ENCODE measurements around the gene SNX20.

Gene SNX20

DNA sequence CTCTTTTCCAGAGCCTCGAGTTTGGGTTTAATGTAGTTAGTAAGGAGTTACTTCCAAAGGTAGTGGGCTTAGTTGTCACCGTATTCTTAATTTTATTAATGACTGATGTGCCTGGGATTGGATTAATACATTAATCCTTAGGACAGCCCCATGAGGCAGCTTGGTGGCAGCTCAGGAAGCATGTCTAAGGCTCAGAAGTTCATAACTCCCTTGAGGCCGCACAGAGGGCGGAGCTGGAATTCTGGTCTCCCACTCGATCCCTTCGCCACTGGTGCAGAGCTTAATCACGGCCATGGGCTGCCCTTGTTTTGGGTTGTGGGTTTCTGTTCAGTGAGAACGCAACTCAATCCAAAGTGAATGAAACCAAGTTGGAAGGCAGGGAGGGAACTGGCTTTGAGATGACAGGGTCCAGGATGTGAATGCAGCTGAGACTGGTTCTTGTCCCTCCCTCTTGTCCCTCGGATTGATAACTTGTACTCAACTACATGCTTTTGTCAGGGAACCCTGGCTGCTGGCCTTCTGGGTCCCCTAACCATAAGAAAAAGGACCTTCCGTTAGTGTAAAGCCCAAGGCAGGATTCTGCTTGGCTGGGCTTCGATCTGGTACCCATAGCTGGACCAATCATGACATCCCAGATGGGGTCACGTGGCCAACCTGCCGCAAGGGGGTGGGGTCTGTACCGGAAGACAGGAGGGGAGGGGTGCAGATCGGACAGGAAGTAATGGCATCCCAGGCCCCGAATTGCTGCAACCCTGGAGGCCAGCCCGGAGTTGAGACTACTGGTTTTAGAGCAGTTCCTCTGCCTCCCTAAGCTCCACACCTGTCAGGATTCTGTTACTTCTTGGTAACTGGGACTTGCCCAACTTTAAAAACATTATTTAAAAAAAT is 45.4 kb downstream of the SNX20 start:
- peak; percentile 27 to 28 for DNase-seq (ENCODE audit: low read depth in 2 of 2)

DNA sequence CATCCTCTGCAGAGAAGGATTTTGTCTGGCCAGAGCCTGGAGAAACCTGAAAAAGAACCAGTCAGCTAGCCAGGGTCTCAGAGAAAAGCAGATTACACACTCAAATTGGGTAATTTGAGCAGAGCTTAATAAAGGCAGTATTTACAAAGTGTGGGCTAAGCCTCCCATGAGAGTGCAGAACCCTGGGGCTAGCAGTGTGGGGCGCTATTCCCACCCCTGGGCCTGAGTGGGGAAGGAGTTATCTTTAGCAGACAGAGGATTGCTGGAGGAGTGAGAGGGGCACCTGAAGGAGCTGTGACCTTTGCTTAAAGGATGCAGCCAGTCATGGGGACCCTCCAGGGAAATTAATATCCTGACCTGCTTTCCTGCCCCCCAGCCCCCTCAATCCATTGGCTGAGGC is 46.2 kb downstream of the SNX20 start:
- DNase-seq (ENCODE audit: low read depth in 2 of 2): no peak

DNA sequence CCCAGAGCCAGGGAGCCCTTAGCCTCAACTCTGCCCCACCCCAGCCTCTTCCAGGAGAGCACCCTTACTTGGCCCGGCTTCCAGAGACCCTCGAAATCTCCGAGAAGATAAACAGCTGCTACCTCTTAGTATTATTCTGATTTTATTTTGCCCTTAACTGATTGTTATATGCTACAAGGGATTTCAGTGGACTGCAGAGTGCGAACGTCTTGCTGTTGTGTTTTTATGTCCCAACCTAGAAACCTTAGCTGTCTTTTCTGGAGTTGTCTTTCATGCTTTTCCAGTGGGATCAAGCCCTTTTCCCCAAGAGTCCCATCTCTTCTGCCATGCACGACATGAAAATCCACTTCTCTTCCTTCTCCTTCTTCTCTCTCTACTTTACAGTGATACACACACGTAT is 47.0 kb downstream of the SNX20 start:
- no peak for DNase-seq (ENCODE audit: low read depth in 2 of 2)

DNA sequence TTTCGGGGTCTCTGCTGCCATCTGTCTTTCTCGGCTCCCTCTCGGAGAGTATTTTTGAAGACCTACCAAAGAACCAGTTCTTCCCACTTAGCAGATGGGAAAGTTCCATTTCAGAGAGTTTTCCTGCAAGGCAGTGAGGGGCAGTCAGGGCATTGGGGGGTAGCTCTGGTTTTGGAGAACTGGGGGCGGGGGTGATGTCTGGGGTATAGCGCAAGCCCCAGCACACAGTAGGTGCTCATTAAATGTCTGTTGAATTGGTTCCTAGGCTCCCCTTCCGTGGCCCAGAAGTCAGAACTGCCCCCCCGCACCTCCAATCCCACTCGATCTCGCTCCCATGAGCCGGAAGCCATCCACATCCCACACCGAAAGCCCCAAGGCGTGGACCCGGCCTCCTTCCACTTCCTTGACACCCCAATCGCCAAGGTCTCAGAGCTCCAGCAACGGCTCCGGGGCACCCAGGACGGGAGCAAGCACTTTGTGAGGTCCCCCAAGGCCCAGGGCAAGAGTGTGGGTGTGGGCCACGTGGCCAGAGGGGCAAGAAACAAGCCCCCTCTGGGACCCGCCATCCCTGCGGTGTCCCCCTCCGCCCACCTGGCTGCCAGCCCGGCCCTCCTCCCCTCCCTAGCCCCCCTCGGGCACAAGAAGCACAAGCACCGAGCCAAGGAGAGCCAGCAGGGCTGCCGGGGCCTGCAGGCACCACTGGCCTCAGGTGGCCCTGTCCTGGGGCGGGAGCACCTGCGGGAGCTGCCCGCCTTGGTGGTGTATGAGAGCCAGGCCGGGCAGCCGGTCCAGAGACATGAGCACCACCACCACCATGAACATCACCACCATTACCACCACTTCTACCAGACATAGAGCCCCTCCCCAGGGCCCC is 47.9 kb downstream of the SNX20 start:
- no peak for DNase-seq (ENCODE audit: low read depth in 2 of 2)

DNA sequence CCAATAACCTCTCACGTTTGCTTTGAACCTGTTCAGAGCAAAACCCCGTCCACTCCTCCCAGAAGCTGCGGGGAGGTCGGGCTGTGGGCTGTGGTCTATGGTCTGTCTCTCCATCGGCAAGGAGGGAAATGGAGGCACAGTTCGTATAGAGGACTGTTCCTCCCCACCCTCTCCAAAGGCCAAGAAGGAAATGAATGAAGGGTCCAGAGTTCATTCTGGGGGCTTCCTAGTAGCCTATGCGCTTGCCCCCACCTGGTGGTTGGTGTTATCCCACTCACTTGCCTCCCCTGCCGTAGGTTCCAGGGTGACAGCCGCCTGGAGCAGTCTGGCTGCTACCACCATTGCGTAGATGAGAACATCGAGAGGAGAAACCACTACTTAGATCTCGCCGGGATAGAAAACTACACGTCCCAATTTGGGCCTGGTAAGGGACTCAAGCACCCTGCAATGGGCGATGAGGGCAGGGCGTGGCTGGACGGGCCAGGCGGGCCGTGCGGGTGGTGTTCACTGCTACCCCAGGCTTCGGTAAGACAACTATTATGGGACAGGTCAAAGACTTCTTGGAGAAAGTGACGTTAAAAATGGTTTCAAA is 49.0 kb downstream of the SNX20 start:
- no peak for DNase-seq (ENCODE audit: low read depth in 2 of 2)

DNA sequence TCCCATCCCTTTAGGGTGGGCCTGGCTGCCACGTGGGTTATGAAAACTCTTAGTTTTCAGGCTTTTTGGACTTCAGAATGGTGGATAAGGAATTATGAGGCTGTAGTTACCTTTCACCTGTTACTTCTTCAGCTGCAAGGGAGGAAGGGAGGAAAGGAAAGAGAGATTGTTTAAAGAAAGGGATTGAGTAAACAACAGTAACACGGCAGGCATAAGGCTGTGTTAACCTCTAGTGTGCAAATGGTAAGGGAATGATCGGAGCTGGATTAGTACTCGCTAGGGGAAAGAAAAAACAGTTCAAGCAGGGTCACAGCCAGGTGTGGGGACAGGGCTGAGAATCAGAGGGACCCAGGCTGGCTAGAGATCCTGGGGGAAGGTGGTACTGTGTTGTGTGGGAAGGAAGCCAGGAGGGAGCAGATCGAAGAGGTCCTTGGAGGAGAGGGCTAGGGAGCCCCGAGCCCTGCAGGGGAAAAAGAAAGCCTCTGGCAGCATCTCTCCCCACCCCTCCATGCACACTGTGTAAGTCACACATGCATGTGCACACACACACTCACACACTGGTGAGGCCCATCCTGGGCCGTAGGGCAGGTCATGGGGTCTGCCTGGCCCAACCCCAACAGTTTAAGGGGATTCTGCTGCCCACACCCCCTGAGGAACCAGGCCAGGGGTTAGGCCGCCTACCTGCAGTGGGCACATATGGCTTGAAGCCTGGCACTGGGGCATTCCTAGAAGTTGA is 49.7 kb downstream of the SNX20 start:
- DNase-seq (ENCODE audit: low read depth in 2 of 2): no peak

DNA sequence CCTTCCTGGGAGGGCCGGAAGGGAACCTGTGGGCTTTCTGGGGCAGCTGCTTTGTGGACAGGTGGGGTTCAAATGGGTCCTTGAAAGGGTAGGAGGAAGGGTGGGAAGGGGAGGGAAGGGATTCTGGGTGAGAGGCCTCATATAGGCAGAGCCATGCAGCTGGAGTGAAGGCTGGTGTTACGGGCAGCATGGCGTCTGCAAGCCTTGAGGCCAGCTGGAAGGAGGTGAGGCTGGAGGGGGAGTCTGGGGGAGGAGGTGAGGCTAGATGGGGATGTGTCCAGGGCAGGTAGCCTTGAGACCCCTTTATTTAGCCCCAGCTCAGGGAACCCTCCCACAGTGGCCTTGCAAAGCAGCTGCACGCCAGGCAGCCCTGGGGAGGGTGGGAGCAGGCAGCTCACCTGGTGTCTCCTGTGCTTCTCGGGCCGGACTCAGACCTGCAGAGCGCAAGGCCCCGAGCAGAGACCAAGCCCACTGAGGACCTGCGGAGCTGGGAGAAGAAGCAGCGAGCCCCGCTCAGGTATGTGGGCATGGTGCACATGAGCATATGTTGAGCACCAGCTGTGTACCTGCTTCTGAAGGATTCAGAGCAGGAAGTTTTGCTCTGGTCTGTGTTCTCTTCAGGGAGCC is 50.6 kb downstream of the SNX20 start:
- no peak for DNase-seq (ENCODE audit: low read depth in 2 of 2)

DNA sequence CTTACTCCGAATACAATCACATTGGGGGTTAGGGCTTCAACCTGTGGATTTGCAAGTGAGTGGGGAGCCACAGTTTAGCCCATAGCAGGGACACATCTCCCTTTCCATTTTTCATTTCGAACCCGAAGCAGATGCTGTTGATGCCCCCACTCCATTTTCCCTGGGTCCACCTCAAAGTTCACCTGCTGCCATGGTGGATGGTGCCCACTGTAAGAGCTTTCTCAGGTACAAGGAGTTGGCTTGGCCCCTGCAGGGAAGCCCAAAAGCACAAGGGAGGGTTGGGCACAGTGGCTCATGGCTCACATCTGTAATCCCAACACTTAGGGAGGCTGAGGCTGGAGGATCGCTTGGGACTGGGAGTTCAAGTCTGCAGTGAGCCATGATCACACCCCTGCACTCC is 51.8 kb downstream of the SNX20 start:
- no peak for DNase-seq (ENCODE audit: low read depth in 2 of 2)

DNA sequence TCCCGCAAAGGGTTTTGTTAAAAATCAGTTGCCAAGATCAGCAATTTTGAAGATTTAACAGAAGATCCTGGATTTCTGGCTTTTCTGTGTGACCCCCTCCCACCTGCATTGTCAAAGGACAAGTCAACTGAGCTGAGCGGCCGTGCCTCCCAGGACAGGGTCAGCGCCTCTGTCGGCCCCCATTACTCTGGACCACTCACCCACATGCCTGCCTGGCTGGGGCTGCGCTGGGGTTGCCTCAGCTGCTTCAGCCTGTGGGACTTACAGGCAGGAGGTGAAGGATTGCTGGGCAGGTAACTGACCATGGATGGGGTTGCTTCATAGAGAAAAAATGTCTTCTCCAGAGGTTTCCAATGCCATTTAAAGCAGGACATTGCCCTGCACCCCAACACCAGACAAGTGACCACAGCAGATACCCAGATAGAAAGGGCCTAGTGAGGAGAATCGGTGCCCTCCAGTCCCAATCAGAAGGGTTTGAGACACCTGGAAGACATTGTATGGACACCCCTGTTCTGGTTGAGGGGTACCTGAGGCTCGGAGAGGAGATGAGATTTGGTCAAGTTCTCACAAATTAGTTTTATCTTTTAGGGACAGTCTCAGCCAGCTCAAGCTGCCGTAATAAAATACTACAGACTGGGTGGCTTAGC is 52.8 kb downstream of the SNX20 start:
- DNase-seq (ENCODE audit: low read depth in 2 of 2): no peak

DNA sequence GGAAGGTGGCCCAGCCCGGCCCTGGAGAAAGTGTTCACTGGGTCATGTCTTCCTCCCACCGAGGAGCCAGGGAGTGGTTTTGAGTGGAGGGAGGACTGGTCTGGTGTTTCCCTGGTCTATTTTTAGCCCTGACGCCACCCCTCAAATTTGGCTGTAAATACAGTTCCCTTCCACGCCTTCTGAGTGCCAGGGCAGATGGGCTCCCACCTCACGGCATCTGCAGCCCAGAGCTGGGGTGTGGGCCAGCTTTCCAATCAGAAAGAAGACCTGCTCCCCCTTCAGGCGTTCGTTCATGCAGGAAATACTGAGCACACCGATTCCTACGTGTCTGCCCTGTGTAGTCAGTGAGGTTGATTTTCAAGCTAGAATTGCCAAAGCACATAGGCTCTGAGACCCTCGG is 53.7 kb downstream of the SNX20 start:
- DNase-seq (ENCODE audit: low read depth in 2 of 2): peak; percentile 26 to 46

DNA sequence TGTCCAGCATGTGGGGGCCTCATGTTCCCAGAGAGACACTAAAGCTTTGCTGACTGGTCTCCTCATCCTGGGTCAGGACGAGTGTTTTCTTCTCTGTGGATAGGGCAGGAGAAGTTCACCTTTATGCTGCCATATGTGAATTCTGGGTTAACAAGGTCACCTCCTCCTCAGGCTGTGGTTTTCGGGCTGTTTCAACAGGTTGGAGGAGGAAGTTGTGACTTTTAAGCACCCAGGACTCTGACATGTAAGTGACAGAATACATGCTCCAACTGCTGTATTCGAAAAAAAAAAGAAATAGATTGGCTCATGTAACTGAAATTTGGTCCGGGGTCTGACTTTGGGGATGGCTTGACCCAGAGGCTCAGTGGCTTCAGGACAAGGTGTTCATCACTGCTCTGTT is 54.2 kb downstream of the SNX20 start:
- no peak for DNase-seq (ENCODE audit: low read depth in 2 of 2)

DNA sequence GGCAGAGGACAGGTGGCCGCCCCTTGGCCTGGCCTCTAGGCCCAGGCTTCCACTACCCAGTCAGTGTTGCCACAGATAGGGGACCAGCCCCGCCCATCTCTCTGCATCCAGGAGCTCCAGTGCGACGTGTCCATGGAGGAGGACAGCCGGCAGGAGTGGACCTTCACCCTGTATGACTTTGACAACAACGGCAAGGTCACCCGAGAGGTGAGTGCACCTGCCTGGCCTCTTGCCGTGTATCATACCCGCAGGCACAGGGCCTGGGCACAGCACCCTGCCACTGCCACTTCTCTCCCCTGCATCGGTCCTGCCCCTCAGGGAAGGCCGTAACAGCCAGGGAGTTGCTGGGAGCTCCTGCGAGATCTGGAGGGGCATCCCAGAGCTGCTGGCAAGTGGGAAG is 55.7 kb downstream of the SNX20 start:
- DNase-seq (ENCODE audit: low read depth in 2 of 2): no peak

DNA sequence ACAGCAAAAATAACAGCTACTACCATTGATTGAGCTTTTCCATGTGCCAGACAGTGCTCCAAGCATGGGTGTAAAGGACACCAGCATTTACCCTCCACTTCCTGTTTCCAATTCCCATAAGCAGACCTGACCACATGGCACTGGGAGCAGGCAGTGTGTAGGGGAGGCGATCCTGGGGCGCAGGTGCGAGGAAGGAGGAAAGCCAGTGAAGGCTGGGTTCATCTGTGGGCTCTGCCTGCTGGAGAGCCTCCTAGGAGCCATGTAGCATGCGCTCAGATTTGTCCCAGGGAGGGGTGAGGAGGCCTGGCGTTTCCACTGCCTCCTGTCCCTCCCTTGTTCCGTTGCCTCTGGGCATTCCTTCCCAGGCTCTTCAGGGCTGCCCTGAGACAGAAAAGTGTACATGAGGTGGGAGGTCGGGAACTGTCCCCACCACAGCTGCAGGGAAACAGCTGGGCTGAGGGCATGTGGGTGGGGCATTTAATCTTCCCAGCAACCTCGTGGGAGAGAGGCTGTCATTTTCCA is 56.6 kb downstream of the SNX20 start:
- DNase-seq (ENCODE audit: low read depth in 2 of 2): no peak

DNA sequence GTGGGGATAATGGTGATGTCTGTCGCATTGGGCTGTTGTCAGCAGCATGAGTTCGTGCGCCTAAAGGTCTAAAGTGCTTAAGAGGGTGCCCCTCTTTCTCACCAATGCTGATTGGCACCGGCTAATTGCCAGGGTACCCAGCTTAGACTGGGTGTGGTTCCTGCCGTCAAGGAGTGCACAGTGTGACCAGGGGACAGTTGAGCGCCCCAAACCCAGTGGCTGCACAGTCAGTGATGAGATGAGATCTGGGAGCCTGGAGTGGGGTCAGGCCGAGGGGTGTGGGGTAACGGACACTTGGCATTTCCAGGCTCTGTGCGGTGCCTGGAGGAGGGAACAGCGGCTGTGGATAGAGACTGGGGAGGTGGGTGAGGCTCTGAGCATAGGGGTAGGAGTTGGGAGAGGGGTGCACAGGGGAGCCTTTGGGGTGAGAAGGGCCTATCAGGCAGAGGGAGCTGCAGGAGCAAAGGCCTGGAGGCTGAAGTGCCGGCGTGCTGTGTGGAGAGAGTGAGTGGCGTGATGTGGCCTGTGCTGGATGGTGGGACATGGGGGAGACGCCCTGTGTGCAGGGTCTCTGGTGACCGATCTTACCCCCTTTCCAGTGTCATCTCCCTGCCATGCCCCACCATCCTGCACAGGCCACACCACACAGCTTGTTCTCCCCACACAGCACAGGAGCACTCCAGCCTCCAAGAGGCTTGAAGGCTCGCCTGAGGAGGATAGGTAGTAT is 58.3 kb downstream of the SNX20 start:
- DNase-seq (ENCODE audit: low read depth in 2 of 2): no peak

DNA sequence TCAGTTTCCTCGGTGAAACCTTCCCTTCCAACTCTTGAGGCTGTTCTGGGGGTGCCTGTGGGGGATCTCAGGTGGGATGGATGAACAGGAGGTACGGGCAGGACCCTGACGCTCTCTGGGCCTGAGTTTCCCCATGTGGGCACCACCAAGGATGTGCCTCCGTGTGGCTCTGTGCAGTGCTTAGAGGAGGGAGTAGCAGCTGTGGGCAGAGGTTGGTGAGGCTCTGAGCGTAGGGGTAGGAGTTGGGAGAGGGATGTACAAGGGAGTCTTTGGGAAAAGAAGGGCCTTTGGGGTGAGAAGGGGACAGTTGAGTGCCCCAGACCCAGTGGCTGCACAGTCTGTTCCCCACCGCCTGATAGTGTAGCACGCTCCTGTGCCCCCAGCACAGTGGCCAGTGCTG is 59.1 kb downstream of the SNX20 start:
- no peak for DNase-seq (ENCODE audit: low read depth in 2 of 2)

Measured in stimulated activated CD4-positive, alpha-beta T cell treated with anti-CD3 and anti-CD28 coated beads, Interleukin-15, amount 100 ng/mL, for 48 hours (primary cell).